Body of pancreas (tissue), 4 donors: ENCODE measurements around the gene VOPP1. TPM values are rescaled to one million over a fixed set of nuclear protein-coding genes. Genes with fewer than 3 reads are reported as not detected.

Experiments used
- ATAC-seq: fragments of 150-250 bp; one replicate; pipeline ENCODE4 v1.9.1; 2016
- DNase-seq, 4 donors: peaks; one replicate each; pipeline ENCODE4 v3.0.0-alpha.2; 2019
- H3K27ac ChIP-seq, 4 donors: fragments of 200-600 bp; sonication (generic); 1 replicate in 3 of 4; 2 replicates in 1 of 4; pipeline versions ENCODE4 v1.5.1 to v1.6.1; 2016 to 2019; ENCODE audit warnings: mild to moderate bottlenecking in 1 of 4, mixed read lengths in 1 of 4, moderate library complexity in 1 of 4
- H3K27me3 ChIP-seq, 2 donors: fragments of 200-600 bp; sonication (generic); one replicate each; pipeline ENCODE4 v1.6.0; 2016; ENCODE audit warnings: mild to moderate bottlenecking in 1 of 2
- H3K36me3 ChIP-seq, 2 donors: fragments of 200-600 bp; sonication (generic); replicated peaks in 1 of 2; 2 replicates each; pipeline ENCODE4 v1.5.1; 2016; ENCODE audit warnings: low read depth in 2 of 2; ENCODE audit not compliant: insufficient read depth in 1 of 2
- H3K4me1 ChIP-seq: fragments of 200-600 bp; sonication (generic); one replicate; pipeline ENCODE4 v1.6.0; 2016
- H3K4me3 ChIP-seq, 2 donors: fragments of 200-600 bp; sonication (generic); 1 replicate in 1 of 2; 2 replicates in 1 of 2; pipeline ENCODE4 v1.5.1; 2016 to 2019
- H3K9me3 ChIP-seq, 3 donors: fragments of 200-600 bp; sonication (generic); 1 replicate in 2 of 3; 2 replicates in 1 of 3; pipeline ENCODE4 v1.5.1; 2016
- CTCF ChIP-seq, 7 experiments: fragments of 450-650 bp in 4 of 7; fragments of 200-600 bp in 3 of 7; sonication (generic) in 3 of 7; IDR thresholded peaks; one replicate each; pipeline ENCODE4 v1.5.1; 2016 to 2019; ENCODE audit warnings: antibody characterized with exemption in 7 of 7
- POLR2A ChIP-seq, 3 donors: fragments of 450-650 bp; IDR thresholded peaks; one replicate each; pipeline ENCODE4 v1.6.1; 2016; ENCODE audit warnings: antibody characterized with exemption in 3 of 3, mild to moderate bottlenecking in 2 of 3
- WGBS, 2 donors: methylation state at CpG; one replicate each; pipeline ENCODE4 v1.1.5; 2017; 5-methylcytosine and 5-hydroxymethylcytosine counted together
- intact Hi-C: fragments of 100-400 bp; cut with DNase I; formaldehyde crosslinking; loops from one replicate; pipeline ENCODE4 v1.15.1; 2023
- total RNA-seq, 2 donors: library from RNA; depleted of rRNA; stranded (reverse); fragments of >200 nt; gene quantifications; one replicate each; pipeline ENCODE4 v1.1.0, GENCODE V29; 2016

VOPP1 gene
- total RNA-seq, 2 donors from 2014 or later, result 25.1 to 30.6 TPM

DNA sequence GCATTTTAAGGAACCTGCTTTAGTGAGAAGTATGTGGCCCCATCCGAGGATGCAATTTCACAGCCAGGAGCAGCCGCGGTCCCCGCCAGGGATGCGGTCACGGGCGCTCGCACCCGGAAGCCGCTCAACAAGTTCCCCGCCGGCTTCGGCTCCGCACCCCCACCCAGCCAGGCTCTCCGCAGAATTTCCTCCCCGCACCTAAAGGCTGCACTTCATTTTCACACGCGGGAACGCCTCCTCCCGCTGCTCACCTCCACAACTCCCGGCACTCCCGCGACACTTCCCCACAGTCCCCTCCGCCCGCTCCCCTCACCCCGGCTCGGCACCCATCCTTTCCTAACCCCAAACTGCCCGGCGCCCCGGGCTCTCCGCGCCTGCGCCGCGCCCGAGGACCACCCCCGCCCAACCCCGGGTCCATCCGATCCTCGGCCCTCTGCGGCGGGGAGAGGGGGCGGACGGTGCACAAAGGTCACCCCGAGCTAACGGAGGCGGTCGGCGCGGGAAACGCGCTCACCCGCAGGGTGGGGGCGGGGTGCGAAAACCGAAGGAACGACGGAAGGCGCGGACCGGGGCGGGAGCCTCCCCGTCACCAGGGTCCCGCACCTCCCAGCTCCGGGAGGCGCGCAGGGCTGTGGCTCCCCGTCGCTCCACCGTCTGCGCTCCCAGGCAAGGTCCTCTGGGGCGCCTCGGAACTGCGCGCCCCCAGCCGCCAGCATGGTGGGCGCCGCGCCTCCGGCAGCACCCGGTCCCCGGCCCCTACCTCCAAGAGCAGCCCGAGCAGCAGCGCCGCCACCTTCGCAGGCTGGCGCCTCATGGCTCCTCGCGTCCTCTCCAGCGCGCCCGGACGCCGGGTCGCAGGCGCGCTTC, 558 bp downstream of the VOPP1 start:
- 0% methylated on average over 37 to 50 of the region's 97 CpGs for WGBS, 2 donors
- H3K27ac ChIP-seq, result peak overlapping the region; percentile 62 to 86 (median 80)
- intact Hi-C loops, result no loop called here
- no peaks in the 10 kb centered on the region for H3K27me3 ChIP-seq
- H3K36me3 ChIP-seq, result no peaks in the 10 kb centered on the region
- TF ChIP-seq POLR2A (IDR thresholded peaks at IDR 0.05) (peak; percentile 13 to 45 (median 30)), CTCF (IDR thresholded peaks at IDR 0.05) (no peak)
- peak; percentile 54 for ATAC-seq
- no peaks in the 10 kb centered on the region for H3K9me3 ChIP-seq
- peak; percentile 56 to 67 (median 61) for DNase-seq
- peak overlapping the region; percentile 94 to 98 for H3K4me3 ChIP-seq
- peaks cover 40% of the 10 kb centered on the region for H3K4me1 ChIP-seq

- Histone ChIP-seq H3K27ac (peak overlapping the region; percentile 62 to 86 (median 80)), H3K4me3 (no peak overlapping the region), H3K9me3 (no peaks in the 10 kb centered on the region), H3K4me1 (peaks cover 40% of the 10 kb centered on the region), H3K27me3 (no peaks in the 10 kb centered on the region), H3K36me3 (no peaks in the 10 kb centered on the region)
- DNase-seq (no peak), ATAC-seq (no peak)
- no peak for TF ChIP-seq CTCF (IDR thresholded peaks at IDR 0.05)
- no peak for TF ChIP-seq POLR2A (IDR thresholded peaks at IDR 0.05)
- intact Hi-C loops, result no loop called here
- 34 to 36% methylated on average over 5 of the region's 5 CpGs for WGBS, 2 donors
Measured at GRCh38 chr7:55570939-55571338, 1.4 kb downstream of the VOPP1 start.

GRCh38 chr7:55570218-55570873, 2.0 kb downstream of the VOPP1 start:
- ATAC-seq (no peak), DNase-seq (no peak)
- TF ChIP-seq POLR2A (IDR thresholded peaks at IDR 0.05), result no peak
- no peak for TF ChIP-seq CTCF (IDR thresholded peaks at IDR 0.05)
- H3K4me1 ChIP-seq, result peaks cover 40% of the 10 kb centered on the region
- no peaks in the 10 kb centered on the region for H3K27me3 ChIP-seq
- peak overlapping the region in 1 of 4 donors; percentile 84 for H3K27ac ChIP-seq
- H3K9me3 ChIP-seq, result no peaks in the 10 kb centered on the region
- no peaks in the 10 kb centered on the region for H3K36me3 ChIP-seq
- H3K4me3 ChIP-seq, result no peak overlapping the region
- intact Hi-C loops, result no loop called here
- 87 to 89% methylated on average over 18 of the region's 18 CpGs for WGBS, 2 donors

DNA sequence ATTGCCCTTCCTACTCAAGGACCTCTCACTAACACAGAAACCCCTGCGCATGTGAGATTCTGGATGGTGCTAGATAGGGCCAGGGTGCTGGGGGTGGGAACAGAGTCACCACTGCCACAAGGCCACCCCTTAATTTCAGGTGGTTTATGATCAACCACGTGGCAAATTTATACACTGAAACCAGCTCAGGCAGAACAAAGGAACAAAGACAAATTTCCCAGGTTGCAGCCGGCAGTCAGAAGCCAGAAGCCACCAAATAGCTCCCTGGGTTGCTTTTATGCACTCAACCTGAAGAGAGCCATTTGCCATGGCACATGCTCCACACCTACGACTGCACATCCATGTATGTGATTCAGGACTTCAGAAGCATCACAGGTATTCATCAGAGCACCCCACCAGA, 2.5 kb downstream of the VOPP1 start:
- Histone ChIP-seq H3K36me3 (no peaks in the 10 kb centered on the region), H3K9me3 (no peaks in the 10 kb centered on the region), H3K27ac (no peak overlapping the region), H3K4me1 (peaks cover 40% of the 10 kb centered on the region), H3K4me3 (no peak overlapping the region), H3K27me3 (no peaks in the 10 kb centered on the region)
- no peak for DNase-seq
- ATAC-seq, result no peak
- no peak for TF ChIP-seq POLR2A (IDR thresholded peaks at IDR 0.05)
- TF ChIP-seq CTCF (IDR thresholded peaks at IDR 0.05), result no peak
- intact Hi-C loops, result no loop called here
- 49 to 55% methylated on average over 4 of the region's 4 CpGs for WGBS, 2 donors
